GM19324 (cell line): Measurements from ENCODE around the gene DLG4.
"Not testable (repeated sequence)": the region's sequence is repeated elsewhere in the genome, so short reads cannot be mapped to it uniquely, and the experiment has no call there.

ENCODE experiments used
- ATAC-seq: cut with Tn5 transposase; IDR thresholded peaks from one replicate; pipeline ENCODE4 v1.9.1; 2021; ENCODE audit warnings: mild to moderate bottlenecking, moderate library complexity; ENCODE audit not compliant: unreplicated experiment, low FRiP score

The DLG4 gene

DNA sequence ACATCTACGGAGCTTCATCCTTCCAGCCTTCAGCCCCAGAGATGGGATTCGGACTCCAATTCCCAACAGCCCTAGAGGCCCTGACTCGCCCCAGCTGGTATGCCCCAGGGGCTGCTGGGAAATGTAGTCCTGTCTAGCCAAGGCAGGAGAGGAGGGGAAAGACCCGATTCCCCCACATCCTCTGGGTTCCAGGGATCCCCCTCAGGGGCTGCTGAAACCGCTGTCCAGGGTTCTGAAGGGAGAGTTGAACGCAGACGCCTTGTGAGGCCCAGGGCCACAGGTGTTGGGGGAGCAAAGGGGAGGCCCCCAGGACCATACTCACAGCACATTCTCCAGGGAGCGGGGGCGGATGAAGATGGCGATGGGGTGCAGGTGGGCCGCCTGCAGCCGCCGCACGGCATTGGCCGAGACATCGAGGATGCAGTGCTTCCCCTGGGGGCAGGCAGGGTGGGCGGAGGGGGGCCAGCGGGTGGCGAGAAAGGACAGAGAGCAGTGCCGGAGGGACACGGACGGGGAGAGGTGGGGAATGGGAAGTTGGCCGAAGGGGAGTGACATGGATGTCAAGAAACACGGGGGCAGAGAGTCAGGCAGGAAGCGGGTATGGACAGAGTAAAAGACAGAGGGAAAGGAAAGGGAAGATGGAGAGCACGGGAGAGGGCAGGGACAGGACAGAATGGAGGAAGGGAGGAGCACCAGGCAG, 27.9 kb downstream of the DLG4 start:
- no peak for ATAC-seq

DNA sequence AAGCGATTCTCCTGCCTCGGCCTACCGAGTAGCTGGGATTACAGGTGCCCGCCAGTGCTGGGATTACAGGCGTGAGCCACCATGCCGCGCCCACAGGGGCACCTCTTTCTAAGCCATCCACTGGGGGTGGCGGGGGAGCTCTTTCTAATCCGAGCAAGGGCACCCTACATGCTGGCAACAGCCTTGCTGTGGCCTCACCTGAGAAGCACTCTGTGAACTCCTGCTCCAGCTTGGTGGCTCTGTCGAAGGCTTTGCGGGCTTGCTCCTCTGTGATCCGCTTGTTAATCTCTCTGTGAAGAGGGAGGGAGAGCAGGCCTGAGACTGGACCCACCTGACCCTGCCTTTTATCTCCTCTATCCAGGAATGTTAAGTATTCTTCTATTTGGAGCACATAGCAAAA, 28.6 kb downstream of the DLG4 start:
- no peak for ATAC-seq

DNA sequence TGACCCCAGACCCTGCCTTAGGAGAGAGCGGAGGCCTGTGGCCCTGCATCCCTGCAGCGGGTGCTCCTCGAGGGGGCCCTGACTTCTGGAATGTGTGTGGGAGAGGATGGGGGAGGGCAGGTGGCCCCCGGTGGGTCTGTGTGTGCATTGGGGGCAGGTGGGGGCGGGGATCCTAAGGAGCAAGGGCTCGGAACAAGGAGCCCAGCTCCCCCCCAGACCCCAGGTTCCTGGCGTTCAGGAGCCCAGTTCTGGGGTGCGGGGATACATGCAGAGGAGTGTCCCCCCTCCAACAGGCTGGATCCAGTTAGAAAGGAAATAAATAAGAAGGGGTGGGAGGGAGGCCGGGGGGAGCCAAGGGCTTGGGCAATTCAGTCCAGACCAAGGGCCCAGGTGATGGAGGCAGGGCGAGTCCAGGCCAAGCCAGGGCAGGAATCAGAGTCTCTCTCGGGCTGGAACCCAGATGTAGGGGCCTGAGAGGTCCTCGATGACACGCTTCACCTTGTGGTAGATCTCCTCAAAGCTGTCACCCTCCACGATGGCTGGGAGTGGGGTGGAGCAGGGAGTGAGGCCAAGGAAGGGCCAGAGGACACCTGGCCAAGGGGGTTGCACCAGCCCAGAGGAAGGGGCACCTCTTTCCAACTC, 29.2 kb downstream of the DLG4 start:
- ATAC-seq: no peak

DNA sequence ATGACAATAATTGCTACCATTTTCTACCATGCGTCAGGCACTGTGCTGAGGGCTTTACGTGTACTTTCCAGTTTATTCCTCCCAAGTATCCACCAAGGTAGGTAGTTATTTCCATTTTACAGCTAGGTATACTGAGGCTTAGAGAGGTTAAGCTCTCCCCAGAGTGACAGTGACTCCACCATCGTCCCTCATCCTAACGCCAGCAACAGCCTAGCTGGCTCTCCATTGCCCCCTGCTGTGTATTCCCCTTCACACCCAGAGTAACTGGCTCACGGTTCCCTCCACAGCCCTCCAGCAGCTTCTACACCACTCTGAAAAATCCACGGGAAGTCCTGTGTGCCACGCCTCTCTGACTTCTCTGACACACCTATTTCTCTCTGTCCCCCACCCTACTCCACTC, 33.4 kb downstream of the DLG4 start:
- no peak for ATAC-seq

DNA sequence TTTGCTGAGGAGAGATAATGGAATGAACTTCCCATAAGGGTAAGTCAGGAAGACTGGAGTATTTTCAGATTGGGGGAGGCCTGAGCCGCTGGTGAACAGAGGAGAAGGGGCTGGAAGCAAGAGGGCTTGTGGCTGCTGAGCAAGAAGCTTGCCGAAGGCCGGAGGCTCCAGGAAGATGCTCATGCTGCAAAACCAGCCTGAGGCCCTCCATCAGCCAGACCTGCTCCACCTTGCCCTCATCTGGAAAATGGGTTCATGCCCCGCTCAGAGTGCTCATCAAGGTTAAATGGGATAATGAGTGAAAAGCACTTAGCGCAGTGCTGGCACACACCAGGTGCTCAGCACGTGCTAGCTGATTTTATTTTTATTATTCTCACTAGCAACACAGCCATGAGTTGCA, 35.0 kb downstream of the DLG4 start:
- no peak for ATAC-seq

DNA sequence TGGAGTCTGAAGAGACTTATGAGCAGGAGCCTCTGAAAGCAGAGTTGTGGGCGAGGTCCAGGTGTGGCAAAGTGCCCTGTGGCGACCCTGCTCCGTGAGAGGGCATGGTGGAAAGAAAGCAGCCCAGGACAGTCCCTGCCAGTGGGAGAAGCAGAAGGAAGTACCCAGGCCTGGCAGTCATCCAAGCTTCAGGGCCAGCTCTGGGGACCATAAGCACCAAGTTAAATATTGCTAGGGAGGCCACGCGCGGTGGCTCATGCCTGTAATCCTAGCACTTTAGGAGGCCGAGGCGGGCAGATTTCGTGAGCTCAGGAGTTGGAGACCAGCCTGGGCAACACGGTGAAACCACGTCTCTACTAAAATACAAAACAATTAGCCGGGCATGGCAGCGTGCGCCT, 35.5 kb downstream of the DLG4 start:
- ATAC-seq: no peak

DNA sequence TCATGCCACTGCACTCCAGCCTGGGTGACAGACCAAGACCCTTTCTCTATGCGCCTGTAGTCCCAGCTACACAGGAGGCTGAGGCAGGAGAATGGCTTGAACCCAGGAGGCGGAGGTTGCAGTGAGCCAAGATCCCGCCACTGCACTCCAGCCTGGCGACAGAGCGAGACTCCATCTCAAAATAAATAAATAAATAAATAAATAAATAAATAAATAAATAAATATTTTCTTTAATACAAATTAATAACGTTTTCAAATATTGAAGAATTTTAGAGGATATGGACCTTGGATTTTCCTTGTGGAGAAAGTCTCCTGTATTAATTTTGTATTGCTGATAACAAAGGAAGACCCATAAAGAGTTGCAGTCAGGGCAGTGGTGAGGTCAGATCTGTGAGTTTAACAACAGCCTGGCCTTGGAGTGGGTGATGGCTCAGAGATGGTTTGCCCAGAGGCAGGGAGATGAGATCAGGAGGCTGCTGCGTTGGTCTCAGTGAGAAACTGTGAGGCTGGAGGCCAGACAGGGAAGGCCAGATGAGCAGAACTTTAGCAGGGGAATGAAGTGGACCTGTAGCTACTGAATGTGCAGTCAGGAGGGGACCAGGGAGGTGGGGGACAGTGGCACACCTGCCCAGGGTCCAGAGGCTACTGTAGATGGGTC, 36.1 kb downstream of the DLG4 start:
- no peak for ATAC-seq

DNA sequence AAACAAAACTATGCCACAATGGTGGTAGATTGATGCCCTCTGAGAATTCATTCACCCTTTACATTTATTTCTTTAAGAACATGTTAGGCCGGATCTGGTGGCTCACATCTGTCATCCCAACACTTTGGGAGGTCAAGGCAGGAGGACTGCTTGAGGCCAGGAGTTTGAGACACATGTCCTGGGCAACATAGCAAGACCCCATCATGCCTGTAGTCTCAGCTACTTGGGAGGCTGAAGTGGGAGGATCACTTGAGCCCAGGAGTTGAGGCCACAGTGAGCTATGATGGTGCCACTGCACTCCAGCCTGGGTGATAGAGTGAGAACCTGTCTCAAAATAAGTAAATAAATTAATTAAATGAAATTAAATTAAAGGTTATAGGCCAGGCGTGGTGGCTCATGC, 37.5 kb downstream of the DLG4 start:
- ATAC-seq: not testable (repeated sequence)

DNA sequence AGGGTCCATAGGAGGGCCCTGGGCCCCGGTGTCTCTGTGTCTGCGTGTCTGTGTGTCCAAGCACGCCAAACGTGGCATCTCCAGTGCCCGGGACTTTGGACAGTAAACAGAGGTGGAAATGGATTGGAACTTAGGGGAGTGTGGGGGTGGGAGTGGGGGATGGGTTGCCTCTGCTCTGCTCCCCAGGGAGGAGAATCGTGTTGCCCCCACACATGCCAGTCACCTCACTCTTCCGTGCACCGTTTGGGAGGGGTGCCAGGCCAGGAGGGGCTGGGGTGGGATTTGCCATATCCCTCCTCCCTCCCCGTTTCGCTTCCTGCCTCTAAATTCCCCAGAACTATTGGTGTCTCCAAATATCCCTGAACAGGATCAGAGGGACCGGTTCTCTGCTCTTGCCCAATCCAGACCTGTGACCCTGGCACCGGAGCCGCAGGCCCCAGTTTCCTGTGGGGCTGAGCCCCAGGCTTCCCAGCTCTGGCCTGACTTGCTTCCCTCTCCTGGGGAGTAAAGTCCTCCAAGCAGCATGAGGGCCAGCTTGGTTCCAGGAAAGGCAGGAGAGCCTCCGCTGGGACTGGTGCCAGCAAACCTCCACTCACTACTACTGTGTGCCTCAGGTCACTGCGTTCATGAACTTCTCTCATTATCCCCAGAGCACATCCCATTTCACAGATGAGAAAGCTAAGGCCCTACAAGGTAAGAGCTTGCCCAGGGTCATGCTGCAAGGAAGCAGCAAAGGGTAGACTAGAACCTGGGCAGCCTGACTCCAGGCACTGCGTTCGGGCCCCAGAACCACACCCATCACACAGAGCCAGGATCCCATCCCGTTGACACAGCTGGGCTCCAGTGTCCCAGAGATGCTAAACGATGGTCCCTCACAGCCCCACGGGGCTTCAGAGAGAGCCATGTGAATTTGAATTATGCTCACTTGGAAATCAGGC, 40.0 kb downstream of the DLG4 start, which contains the start of gene ASGR1:
TSS of gene ASGR1 (minus strand) at position 54 of the 938 bp plus-strand sequence. CDS start 807 bp downstream, outside the sequence.
- no peak for ATAC-seq

DNA sequence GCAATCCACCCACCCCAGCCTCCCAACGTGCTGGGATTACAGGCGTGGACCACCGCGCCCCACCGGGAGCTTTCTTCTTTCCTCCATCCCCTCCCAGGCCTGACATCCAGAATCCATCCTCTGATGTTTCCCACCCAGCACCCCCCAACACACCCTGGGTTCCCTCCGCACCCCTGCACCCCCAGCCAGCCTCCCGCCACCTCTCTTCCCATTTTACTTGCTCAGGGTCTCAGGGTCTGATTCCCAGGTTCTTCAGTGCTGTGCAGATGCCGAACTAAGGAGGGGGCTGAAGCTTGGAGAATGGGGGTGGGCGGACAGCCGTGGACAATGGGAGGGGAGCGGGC, 40.7 kb downstream of the DLG4 start:
- ATAC-seq: no peak

DNA sequence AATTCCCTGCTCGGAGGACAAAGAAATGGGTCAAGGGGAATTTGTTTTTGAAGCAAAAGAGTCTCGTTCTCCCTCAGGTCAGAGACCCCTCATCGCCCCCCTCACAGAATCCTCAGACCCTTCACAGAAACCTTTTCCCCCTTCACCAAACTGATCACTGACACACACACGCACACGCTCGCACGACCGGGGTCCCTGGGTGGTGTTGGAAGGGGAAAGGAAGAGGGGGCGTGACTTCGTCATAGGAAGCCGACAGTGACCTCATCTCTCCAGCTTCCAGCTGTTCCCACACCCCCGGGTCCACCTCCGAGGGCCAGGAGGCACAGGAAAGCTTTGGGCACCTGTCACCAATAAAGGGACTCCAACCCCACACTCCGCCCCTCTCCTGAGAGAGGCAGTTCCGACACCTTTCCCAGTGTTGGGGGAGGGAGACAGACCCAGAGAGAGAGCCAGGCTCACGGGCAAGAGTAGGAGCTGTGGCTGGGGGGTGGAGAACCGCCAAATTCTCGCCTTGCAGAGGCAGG, 41.6 kb downstream of the DLG4 start:
- ATAC-seq: no peak

DNA sequence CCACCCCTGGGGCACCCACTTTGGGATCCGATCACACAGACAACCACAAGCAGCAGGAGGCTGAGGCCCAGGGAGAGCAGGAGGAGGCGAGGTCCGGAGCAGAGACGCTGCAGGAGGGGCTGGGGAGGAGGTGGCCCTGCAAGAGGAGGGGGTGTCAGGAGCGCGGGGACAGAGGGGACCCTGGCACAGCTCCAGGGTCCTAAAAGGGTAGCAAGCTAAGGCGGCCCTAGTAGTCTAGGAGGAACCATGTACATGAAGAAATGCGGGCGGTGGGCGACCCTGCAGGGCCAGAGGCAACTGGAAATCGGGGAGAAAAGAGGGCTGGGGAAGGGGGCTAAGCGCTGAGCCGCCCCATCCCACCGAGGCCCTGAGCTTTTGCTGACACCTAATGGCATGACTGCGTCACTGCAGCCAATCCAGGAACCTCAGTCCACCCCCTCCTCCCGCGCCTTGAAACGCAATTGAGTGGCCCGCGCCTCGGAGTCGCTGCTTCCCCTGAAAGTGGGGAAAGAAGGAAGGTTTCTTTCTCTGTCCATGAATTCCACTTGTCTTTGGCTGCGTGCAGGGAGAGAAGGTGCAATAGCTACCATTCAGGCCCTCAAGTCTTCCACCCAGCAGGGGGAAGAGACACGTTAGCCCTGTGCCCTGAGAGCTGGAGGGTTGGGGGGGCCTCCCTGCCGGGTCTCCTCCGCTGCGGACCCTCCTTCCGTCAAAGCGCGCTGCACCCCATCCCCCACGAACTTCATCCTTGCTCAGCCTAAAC, 42.3 kb downstream of the DLG4 start:
- ATAC-seq: no peak

DNA sequence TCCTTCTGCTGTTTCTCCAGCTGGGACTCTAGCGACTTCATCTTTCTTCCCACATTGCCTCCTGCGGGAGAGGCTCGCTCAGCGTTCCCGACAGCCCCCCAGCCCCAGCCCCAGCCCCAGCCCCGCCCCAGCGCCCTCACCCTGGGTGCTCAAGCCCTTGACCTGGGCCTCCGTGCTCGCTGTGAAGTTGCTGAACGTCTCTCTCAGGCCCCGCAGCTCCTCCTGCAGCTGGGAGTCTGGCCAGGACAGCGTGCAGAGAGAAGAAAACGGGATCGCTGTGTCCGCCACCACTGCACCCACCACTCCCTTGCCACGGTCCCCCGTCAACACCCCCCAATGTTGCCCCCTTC, 42.8 kb downstream of the DLG4 start:
- no peak for ATAC-seq

DNA sequence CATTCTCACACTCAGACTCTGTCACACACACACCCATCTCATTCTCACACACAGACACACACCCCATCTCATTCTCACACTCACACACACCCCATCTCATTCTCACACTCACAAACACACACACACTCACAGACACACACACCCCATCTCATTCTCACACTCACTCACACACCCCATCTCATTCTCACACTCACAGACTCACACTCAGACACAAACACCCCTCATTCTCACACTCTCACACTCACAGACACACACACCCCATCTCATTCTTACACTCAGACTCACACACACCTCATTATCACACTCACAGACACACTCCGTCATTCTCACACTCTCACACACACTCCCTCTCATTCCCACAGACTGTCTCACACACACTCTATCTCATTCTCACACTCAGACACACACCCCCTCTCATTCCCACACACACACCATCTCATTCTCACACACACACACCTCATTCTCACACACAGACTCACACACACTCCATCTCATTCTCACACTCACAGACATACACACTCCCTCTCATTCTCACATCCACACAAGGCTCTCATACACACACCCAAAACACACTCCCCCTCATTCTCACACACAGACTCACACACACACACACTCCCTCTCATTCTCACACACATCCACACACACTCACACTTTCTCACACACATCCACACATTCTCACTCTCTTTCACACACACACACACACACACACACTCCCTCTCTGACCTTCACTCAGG, 43.4 kb downstream of the DLG4 start:
- ATAC-seq: no peak

DNA sequence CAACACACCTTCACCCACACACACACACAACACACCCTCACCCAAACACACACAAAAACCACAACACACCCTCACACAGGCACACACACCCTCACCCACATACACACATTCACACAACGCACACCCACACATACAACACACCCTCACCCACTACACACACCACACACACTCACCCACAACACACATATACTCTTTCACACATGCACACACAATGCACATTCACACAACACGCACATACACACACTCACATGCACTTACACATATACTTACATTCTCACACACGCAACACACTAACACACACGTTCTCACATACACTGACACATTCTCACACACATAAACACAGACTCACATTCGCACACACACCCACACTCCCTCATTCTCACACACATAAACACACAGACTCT, 44.3 kb downstream of the DLG4 start:
- ATAC-seq: no peak

DNA sequence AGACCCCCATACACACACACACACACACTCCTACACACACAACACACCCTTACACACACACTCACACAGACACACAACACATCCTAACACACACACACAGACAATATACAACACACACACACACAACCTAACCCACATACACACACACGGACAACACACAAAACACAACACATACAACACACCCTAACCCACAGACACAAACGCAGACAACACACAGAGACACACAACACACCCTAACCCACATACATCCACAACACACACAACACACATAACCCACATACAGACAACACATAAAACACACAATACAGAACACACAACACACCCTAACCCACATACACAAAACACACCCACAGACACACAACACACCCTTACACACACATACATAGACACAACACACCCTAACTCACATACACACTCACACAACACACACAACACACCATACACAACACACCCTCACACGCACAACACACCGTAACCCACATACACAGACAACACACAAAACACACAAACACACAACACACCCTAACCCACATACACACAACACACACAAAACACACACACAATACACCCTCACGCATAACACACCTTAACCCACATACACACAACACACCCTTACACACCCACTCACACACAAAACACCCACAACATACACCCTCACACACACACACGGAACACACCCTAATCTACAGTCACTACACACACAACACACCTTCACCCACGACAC, 44.9 kb downstream of the DLG4 start:
- no peak for ATAC-seq

DNA sequence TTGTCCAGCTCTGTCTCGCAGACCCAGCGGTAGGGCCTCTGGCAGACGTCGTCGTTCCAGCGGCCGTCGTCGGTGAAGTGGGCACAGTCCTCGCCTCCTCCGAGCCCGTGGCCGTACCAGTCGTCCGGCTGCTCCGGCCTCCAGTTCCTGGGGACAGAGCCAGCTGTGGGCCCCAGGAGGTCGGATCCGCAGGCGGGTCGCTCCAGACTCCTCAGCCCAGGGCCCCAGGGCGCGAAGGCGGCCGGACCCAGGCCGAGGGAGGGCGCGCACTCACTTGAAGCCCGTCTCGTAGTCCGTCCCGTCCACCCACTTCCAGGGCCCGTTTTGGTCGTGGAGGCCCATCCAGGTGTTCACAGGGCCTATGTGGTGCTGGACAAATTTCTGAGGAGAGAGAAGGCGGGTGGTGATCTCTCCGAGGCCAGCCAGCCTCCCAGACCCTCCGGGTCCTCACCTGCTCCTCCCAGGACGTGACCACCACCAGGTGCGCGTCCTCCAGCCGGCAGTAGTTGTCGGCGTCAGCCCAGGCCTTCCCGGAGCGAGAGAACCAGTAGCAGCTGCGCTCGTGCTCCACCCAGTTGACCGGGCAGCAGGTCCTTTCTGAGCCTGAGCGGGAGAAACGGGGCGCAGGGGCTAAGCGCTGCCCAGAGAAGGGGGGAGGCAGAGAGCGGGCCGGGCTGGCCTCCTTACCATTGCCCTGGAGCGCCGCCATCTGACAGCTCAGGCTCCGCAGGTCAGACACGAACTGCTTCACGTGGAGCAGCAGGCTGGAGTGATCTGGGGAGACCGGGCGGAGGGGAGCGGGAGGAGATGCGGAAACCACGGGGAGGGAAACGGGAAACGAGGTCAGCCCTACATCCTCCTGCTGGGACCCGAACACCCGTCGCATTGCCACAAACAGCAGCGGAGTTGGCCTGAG, 45.7 kb downstream of the DLG4 start:
- ATAC-seq: no peak
